HG03342 (cell line): ENCODE measurements around the gene ZC3HAV1.
A peak's percentile ranks its signal among the peaks of the same experiment; 100 is the strongest.
"Not testable (repeated sequence)": the region's sequence is repeated elsewhere in the genome, so short reads cannot be mapped to it uniquely, and the experiment has no call there.

Source experiments
- ATAC-seq: cut with Tn5 transposase; IDR thresholded peaks from one replicate; pipeline ENCODE4 v1.9.1; 2021; ENCODE audit warnings: mild to moderate bottlenecking, moderate library complexity; ENCODE audit not compliant: unreplicated experiment

Gene ZC3HAV1

DNA sequence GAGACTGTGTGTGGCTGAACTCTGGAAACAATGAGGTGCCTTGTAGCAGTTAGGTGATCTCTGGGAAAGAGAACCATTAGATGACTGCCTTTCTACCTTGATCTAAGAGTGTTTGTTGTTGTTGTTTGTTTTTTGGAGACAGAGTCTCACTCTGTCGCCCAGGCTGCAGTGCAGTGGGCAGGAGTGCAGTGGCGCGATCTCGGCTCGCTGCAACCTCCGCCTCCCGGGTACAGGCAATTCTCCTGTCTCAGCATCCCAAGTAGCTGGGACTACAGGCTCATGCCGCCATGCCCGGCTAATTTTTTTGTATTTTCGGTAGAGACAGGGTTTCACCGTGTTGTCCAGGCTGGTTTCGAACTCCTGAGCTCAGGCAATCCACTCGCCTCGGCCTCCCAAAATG is 54.9 kb downstream of the ZC3HAV1 start:
- ATAC-seq: not testable (repeated sequence)

DNA sequence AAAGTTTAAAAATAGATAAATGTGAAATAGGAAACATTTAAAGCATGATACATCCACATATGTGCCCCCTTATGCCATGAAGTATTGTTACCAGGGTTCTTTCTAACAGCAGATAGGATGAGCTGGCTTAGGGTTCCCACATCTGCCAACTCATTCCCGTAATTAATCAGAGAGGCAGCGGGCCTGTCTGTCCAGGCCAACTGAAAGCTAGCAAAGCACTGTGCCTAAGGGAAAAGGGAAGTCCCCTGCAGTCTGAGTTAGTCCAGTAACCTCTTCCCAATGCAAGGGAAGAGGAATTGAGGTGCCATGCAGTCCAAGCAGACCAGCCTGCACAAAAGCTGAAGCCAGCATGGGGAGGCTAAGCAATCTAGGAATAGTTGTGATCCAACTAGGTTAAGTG is 55.4 kb downstream of the ZC3HAV1 start:
- ATAC-seq: no peak

DNA sequence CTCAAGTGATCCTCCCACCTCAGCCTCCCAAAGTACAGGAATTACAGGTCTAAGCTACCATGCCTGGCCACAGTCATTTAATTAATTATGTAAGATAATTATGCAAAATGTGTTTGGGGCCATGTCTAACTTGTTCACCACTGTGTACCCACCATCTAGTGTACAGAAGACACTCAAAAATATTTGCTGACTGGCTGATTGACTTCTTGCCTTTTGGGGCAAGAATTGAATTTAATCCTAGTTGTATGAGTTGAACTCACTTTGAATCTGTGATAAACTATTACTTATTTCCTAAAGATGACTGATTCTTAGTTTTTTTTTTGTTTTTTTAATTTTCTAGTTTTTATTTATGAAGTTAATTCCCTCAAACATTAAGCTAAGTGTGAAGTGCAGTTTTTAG is 57.9 kb downstream of the ZC3HAV1 start:
- ATAC-seq: no peak

DNA sequence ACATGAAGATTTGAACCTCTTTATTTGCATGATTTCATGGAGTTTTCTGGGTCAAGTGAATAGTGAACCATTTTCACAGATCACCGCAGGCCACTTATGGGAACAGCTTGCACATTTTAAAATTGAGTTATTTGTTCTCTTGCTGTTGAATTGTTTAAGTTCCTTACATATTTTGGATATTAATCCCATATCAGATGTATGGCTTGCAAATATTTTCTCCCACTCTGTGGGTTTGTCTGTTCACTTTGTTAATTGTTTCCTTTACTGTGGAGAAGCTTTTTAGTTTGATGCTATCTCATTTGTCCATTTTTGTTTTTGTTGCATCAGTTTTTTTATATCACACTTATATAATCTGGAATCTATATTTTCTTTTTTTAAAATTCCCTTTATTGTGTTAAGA is 59.6 kb downstream of the ZC3HAV1 start:
- ATAC-seq: no peak

DNA sequence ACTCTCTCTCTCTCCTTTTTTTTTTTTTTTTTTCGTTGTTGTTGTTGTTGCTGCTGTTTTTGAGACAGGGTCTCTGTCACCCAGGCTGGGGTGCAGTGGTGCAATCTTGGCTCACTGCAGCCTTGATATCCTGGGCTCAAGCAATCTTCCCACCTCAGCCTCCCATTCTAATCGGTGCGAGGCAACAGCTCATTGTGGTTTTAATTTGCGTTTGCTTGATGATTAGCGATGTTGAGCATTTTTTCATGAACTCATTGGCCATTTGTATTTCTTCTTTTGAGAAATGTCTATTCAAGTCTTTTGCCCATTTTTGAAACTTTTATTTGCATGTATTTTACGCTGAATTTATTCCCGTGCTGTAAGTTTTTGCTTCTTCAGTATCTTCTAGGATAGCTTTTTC is 60.4 kb downstream of the ZC3HAV1 start:
- ATAC-seq: no peak

DNA sequence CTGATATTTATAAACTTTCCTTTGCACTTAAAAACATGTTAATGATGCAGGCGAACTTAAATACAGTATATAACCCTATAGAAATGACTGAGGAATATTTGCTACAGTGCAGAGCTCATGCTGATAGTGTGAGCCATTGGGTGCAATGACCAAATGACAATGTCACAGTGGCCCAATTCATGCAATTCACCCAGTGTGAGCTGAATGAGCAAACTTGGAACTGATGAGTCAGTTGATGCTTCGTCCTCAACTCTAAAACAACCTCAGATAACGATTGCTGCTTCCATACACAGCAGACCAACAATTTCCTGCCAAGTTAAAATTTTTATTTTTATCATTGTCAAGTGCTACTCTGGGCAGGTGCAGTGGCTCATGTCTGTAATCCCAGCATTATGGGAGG is 61.5 kb downstream of the ZC3HAV1 start:
- ATAC-seq: no peak

DNA sequence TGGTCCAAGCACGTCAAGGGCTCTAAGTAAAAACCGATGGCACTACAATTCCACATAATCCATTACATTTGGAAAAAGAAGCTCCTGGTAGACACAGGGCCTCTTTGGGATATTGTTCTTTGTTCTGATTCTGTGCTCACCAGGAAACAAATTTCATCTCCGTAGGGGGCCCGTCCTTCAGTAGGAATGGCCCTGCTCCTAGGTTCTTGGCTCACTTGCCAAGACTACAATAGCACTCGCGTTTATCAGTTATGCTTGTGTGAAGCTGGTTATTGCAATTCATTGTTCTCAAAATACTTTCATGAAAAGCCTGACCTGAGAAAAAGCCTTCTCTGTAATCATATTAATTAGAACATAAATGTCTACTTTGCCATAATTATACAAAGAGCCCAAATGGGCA is 63.4 kb downstream of the ZC3HAV1 start:
- no peak for ATAC-seq

DNA sequence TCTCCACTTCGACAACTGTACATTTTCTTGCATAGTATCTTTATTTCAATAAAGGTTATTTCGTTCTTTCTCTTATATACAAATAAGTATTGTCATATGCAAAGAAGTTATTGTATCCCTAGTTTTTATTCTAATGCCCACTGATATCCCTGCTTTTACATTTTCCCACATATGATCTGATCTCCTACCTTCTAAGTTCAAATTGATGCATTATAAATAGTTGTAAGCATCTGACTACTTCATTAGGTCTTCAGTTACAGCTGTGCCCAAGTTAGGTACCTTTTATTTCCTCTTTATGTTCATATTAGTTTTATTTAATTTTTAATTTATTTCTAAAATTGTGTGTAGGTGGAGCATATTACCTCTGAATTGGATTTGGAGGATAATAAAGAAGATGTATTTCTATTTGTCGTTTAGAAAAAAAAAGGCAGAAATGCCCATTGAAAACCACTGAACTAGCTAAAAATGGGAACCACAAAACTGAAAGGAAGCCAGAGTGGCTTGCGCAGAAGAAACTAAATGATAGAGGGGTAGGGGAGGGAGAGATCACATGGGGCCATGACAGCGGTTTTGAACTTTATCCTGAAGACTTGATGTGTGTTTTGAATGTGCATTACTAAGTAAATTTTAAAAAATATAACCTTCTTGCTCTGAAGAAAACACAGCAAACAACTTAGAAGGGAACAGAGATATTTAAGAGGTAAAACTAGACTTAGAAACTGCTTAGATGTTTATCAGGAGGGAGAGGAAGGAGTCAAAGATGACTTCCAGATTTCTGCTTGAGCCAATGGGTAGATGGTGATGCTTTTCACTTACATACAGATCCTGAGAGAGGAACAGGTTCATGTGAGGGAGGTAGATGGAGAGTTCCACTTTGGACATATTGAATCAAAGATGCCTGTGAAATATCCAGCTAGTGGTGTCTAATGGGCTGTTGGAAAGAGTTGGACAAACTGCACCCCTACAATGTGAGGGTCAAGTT is 64.4 kb downstream of the ZC3HAV1 start:
- no peak for ATAC-seq

DNA sequence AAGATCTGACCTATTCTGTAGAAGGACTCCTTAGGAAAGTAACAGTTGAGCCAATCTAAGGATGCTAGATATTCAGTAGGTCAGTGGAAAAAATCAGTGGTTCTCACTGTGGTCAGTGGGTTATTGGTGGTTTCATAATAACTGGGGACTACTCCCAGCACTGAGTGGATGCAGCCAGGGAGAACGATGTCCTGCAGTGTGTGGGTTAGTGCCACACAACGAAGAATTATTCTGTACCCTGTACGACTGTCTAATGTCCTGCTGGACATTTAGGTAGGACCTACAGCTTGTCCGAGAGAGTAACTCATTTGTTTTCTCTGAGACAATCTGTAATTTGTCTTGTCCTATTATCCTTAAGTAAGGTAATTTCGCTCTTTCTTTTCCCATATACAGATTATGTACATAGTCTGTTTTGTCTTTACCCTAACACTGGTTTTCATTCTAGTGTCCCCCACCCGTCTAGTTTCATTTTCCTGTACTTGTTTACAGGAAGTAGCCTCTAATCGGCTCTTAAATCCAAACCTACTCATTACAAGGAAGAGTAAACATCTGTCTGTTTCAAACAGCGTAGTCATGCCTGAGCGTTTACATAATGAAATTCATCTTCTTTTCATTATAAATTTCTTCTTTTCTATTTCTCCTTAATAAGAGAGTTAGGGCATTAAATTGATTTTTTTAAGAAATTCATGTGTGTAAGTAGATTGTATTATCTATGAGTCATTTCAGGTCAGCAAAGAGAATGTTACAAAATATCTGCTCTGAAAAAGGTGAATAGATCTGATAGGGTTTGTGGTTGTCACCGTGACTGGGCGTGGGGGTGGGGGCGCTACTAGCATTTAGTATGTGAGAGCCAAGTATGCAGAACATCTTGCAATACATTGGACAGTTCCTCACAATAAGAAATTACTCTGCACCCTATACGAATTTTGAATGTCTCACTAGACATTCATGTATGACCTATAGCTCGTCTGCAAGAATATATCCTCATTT is 65.4 kb downstream of the ZC3HAV1 start:
- ATAC-seq: no peak

DNA sequence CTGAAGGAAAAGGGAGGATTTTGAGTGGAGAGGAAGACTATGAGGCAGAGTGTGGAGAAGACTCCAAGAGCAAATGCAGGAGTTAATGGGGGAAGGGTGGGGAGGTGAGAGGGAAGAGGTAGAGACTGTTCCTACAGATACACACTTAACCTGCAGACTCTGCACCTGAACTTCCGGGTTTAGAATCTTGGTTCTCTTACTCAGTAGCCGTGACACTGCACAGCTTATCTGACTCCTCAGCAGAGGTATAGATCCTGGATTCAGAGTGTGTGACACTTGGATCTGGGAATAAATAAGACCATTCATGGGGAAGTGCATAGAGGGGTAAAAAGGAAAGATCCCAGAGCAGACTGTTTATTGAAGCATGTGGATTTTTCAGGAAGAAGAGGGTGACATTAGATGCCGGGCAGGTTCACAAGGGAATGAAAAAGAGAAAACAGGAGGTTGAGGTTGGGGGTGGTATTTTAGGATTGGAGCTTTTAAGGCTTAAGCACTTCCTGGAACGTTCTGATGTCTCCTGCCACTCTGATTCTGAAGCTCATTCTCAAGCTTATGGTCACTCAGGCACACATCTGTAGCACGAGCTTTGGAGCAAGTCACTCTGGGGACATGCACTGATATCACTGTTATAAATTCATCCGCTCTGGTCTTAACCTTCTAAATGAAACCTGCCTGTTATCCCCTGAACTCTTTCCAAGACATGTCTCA is 68.0 kb downstream of the ZC3HAV1 start:
- no peak for ATAC-seq

DNA sequence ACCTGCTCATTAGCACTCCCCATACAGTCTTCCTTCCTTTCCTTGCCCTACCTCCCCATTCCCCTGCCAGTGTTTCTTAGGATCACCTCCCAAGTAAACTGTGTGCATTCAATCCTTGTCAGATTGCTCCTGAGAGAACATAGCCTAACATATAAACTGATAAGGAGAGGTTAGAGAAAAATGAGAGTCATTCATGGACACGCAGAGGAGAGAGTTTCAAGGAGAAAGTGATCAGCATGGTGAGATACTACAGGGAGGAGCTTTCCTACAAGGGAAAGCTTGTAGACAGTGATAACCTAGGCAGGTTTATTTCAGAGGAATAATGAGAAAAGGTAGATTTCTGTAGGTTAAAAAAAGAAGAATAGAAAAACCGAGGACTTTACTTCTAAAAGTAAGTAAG is 70.8 kb downstream of the ZC3HAV1 start:
- no peak for ATAC-seq

DNA sequence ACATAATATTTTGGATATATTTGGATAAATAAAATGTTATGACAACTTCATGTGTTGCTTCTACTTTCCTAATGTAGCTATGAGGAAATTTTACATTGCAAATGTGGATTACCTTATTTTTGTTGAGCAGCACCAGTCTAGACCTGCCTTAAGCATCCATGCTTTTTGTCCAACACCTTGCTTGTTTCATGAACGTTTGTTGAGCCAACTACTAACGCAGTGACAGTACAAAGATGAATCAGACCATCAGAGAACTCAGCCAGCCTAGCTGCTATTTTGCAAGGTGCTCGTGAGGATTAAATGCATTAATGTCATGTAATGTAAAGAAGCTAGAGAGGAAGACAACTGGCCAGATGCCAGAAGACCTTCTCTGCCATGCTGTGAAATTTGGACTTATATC is 72.6 kb downstream of the ZC3HAV1 start:
- no peak for ATAC-seq

DNA sequence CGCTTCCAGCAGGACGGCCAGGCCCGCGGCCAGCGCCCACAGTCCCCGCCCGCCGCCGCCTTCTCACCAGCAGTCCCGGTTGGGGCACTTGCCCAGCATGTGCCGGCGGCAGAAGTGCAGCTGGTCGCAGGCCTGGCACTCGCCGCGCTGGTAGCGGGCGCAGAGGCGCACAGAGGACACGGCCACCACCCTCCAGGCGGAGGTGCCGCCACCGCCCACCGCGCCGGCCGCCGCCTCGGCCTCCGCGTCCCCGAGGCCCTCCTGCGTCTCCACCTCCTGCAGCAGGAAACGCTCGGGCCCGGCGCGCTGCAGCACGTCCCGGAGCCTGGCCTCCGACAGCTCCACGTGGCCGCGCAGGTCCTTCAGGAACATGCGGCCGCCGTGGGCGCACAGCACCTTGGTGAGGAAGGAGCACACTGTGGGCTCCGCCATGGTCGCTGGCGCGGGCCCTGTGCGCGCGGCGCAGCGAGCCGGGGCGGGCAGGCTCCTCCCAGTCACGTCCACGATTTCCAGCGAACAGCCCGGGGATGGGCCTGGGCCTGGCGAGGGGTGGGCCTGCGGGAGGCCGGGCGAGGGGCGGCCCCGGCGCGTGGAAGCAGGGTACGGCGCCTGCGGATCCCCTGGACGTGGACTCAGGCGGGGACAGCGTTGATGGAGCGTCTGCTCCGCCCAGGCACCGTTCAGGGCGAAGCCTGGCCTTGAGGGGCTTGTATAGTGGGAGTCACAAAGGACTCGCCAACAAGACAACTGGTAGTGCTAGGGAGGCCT is 73.8 kb downstream of the ZC3HAV1 start, which contains the start of gene ZC3HAV1L:
Gene ZC3HAV1L (minus strand): TSS at position 457 of the 768 bp plus-strand sequence. CDS start 25 bp downstream, at position 432.
- peak; percentile 77 for ATAC-seq

DNA sequence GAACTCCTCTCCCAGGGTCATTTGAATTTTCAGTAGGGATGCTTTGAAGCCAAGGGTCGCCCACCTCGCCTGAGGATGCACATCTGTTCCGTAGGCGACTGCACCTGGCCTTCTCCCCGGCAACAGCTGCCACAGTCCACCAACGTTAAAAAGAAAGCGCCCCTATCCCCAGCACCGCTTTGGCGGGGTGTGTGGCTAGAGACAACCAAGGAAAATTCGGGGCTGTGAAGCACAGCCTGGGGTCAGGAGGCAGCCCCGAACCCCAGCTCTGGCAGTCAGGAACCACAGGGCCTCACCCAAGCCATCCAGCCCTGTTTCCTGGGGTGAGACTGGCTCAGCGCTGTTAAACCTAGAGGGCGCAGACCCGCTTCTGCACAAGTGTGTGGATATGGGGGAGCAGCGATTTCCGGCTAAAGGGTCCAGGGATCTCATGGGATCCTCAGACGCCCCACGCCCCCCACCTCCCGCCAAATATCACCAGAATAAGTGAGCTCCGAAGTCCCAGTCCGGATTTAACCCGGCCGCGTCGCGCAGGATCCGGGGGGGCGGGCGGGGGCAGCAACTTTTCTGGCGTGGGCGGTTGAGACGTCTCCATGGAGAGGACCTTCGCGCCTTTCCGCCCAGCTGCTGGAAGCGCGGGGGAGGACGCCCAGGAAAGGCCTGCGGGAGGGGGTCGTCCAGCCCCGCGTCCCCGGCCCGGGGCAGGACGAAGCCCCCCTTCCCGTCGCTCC is 74.5 kb downstream of the ZC3HAV1 start:
- peak; percentile 33 for ATAC-seq

DNA sequence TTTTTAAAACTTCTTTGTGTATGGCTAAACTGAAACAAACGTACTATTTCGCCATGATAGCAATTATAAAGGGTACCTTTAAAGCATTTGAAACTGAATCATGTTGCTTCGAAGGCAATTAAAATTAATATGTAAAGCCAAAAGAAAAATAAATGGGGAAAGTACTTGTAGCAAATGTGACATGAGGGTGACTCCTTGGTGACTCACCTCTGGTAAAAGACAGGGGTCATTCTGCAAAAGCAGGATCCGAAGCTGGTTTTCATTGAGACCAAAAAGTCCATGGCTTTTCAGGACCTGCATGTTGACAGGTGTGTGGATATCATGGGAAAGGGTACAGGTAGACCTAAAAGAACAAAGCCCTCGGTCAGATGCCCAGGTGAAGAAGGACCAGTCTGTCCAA is 75.2 kb downstream of the ZC3HAV1 start:
- ATAC-seq: no peak

DNA sequence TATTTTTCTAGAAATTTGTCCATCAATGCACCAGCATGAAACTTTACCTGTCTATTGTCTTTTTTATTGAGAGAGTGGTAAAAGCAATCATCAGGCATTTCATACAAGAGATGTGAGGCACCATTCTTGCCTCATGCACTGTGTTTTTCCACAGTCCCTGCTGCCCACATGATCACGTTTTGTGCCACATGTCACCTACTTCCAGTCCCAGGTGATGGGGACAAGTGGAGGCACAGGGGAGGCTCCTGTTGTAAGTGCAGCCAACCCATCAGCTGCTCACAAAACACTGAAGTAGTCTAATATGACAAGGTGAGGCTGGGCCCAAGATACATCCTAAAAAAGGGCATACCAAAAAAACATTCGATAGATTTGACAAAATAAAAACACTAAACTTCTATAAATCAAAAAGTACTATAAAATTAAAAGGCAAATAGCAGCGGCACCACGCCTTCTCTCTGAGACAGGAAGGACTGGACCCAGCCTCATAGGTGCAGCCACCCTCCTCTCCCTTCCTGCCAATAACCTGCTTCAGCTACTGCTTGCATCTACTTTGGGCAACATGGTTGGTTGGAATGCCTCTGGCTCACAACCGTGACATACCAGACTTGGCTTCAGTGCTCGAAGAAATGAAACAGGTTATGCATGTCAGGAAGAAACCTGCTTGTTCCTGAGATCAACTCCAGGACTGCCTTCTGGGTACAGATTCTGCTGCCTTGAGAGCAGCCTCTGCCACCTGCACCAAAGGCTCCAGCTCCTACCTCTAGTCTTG is 76.0 kb downstream of the ZC3HAV1 start:
- no peak for ATAC-seq

DNA sequence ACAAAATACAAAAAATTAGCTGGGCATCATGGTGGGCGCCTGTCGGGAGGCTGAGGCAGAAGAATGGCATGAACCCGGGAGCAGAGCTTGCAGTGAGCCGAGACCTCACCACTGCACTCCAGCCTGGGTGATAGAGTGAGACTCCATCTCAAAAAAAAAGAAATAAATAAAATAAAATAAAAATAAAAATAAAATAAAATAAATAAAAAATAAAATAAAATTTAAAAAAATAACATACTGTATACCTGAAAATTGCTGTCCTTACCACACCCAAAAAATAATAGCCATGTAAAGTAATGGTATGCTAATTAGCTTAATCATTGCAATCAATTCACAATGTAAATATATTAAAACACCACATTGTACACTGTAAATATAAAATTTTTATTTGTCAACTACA is 77.0 kb downstream of the ZC3HAV1 start:
- no peak for ATAC-seq

DNA sequence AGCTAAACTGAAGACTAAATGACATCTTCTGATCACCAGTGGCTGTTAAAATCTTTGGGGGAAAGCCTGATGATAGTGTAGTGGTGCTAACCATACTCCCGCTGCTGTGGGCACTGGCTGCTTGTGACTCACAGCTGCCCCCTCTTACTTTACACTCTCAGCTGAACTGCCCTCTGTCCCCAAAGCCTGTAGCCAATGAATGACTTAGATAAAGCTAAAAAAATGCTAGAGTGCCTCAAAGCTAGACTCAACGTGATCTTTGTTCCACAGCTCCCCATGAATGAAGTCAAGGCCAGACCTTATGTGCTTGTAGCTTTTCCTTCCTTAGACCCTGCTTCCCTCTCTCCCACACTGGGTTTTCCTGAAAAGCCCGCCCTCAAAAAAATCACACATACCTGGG is 80.2 kb downstream of the ZC3HAV1 start:
- ATAC-seq: no peak

DNA sequence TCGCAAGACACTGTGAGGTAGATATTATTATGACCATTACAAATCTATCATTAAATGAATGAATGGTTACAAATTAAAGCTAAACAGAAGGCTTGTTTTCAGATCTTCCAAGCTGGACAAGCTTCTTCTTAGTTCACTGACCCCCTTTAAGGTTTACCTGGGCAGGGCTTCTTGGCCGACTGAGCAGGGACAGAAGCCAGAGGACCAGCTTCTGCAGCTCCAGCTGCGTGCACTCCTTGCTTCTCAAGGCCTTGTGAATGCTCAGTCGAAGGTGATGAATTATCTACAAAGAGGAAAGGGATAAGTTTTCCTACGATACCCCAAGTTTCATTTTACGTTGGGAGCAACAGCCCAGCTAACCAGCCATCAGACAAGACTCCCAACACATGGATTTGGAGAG is 83.0 kb downstream of the ZC3HAV1 start:
- ATAC-seq: no peak
